ENCODE results near the gene KHDC1L. TPM values are rescaled to one million over a fixed set of nuclear protein-coding genes. Genes with fewer than 3 reads are reported as not detected.
"Not testable (repeated sequence)": the region's sequence is repeated elsewhere in the genome, so short reads cannot be mapped to it uniquely, and the experiment has no call there.

KHDC1L gene, protein sequence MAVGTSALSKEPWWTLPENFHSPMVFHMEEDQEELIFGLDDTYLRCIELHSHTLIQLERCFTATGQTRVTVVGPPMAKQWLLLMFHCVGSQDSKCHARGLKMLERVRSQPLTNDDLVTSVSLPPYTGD
- not detected for total RNA-seq
- polyA plus RNA-seq (ENCODE audit: insufficient read depth, low read depth, low replicate concordance): not detected
- long read RNA-seq, donor 1: 0 reads
- long read RNA-seq, donor 2: 0 reads
- long read RNA-seq, donor 3: 0 reads
- long read RNA-seq, donor 4: 0 reads
- long read RNA-seq, donor 5: 0 reads
- long read RNA-seq, donor 6: 0 reads
- long read RNA-seq, donor 7: 0 reads
- long read RNA-seq, donor 8: 0 reads
- long read RNA-seq, donor 9: 0 reads
- long read RNA-seq, donor 10: 0 reads

- FAIRE-seq (no peak), DNase-seq (no peak)
- TF ChIP-seq CTCF (IDR thresholded peaks at IDR 0.05; ENCODE audit: borderline replicate concordance, extremely low read depth, insufficient read depth): no peak
- H3K36me3 ChIP-seq (ENCODE audit: control insufficient read depth in 2 of 3, insufficient read depth in 3 of 3, low read length in 3 of 3): no peaks in the 10 kb centered on the region
- no peaks in the 10 kb centered on the region for H3K4me1 ChIP-seq (ENCODE audit: control insufficient read depth in 2 of 3, insufficient read depth in 2 of 3, low read depth in 1 of 3, low read length in 3 of 3)
- H3K27me3 ChIP-seq (ENCODE audit: control insufficient read depth, insufficient read depth, low read length): no peaks in the 10 kb centered on the region
- no peaks in the 10 kb centered on the region for H3K9me3 ChIP-seq (ENCODE audit: control insufficient read depth in 2 of 3, insufficient read depth in 1 of 3, low read length in 3 of 3)
- intact Hi-C loops (cut with DNase I): no loop called here
- H3K9ac ChIP-seq (ENCODE audit: low read length in 3 of 3): no peak within 1 kb of the TSS
- H3K4me3 ChIP-seq (ENCODE audit: low read length in 3 of 3): no peak within 1 kb of the TSS
- no peak within 1 kb of the TSS for H3K27ac ChIP-seq (ENCODE audit: low read depth in 2 of 2, low read length in 2 of 2)
Measured at GRCh38 chr6:73225396-73225795, at the start of gene KHDC1L. KHDC1L (minus strand) TSS chr6:73225496; CDS start chr6:73225408, 88 bp downstream.

GRCh38 chr6:73269296-73269695, 44.0 kb upstream of the KHDC1L start:
- DNase-seq; intact Hi-C loops (cut with DNase I); H3K27me3 ChIP-seq (ENCODE audit: control insufficient read depth, insufficient read depth, low read length); H3K9ac ChIP-seq (ENCODE audit: low read length in 3 of 3); H3K4me3 ChIP-seq (ENCODE audit: low read length in 3 of 3); H3K4me1 ChIP-seq (ENCODE audit: control insufficient read depth in 2 of 3, insufficient read depth in 2 of 3, low read depth in 1 of 3, low read length in 3 of 3); H3K27ac ChIP-seq (ENCODE audit: low read depth in 2 of 2, low read length in 2 of 2); H3K9me3 ChIP-seq (ENCODE audit: control insufficient read depth in 2 of 3, insufficient read depth in 1 of 3, low read length in 3 of 3); H3K36me3 ChIP-seq (ENCODE audit: control insufficient read depth in 2 of 3, insufficient read depth in 3 of 3, low read length in 3 of 3); FAIRE-seq: not testable (repeated sequence)

DNA sequence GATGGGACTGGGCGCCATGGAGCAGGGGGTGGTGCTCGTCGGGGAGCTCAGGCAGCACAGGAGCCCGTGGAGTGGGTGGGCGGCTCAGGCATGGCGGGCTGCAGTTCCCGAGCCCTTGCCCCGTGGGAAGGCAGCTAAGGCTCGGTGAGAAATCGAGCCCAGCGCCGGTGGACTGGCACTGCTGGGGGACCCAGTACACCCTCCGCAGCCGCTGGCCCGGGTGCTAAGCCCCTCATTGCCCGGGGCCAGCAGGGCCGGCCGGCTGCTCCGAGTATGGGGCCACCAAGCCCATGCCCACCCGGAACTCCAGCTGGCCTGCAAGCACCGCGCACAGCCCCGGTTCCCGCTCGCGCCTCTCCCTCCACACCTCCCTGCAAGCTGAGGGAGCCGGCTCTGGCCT, 43.6 kb upstream of the KHDC1L start:
- H3K4me1 ChIP-seq (ENCODE audit: control insufficient read depth in 2 of 3, insufficient read depth in 2 of 3, low read depth in 1 of 3, low read length in 3 of 3); FAIRE-seq; H3K9ac ChIP-seq (ENCODE audit: low read length in 3 of 3); H3K9me3 ChIP-seq (ENCODE audit: control insufficient read depth in 2 of 3, insufficient read depth in 1 of 3, low read length in 3 of 3); H3K4me3 ChIP-seq (ENCODE audit: low read length in 3 of 3); intact Hi-C loops (cut with DNase I); DNase-seq; H3K36me3 ChIP-seq (ENCODE audit: control insufficient read depth in 2 of 3, insufficient read depth in 3 of 3, low read length in 3 of 3); H3K27ac ChIP-seq (ENCODE audit: low read depth in 2 of 2, low read length in 2 of 2); H3K27me3 ChIP-seq (ENCODE audit: control insufficient read depth, insufficient read depth, low read length): not testable (repeated sequence)

GRCh38 chr6:73264446-73264845, 39.1 kb upstream of the KHDC1L start:
- Histone ChIP-seq H3K9ac (ENCODE audit: low read length in 3 of 3) (no peak overlapping the region), H3K27ac (ENCODE audit: low read depth in 2 of 2, low read length in 2 of 2) (no peak overlapping the region), H3K27me3 (ENCODE audit: control insufficient read depth, insufficient read depth, low read length) (no peaks in the 10 kb centered on the region), H3K4me1 (ENCODE audit: control insufficient read depth in 2 of 3, insufficient read depth in 2 of 3, low read depth in 1 of 3, low read length in 3 of 3) (peaks cover 0 to 2% (median 0%) of the 10 kb centered on the region in 3 donors), H3K4me3 (ENCODE audit: low read length in 3 of 3) (no peak overlapping the region), H3K9me3 (ENCODE audit: control insufficient read depth in 2 of 3, insufficient read depth in 1 of 3, low read length in 3 of 3) (no peaks in the 10 kb centered on the region), H3K36me3 (ENCODE audit: control insufficient read depth in 2 of 3, insufficient read depth in 3 of 3, low read length in 3 of 3) (no peaks in the 10 kb centered on the region)
- FAIRE-seq: no peak
- no peak for DNase-seq
- intact Hi-C loops (cut with DNase I): no loop called here
- no peak for TF ChIP-seq CTCF (IDR thresholded peaks at IDR 0.05; ENCODE audit: borderline replicate concordance, extremely low read depth, insufficient read depth)
